CD4-positive, alpha-beta T cell treated with Interleukin-4 for 1 hour (primary cell): ENCODE results near the gene NCSTN.

Experiments
- DNase-seq, 2 donors: peaks; one replicate each; pipeline ENCODE4 v3.0.0-alpha.2; 2020 to 2022

NCSTN gene

GRCh38 chr1:160342953-160343869 is at the start of gene NCSTN, which contains the start of gene COPA:
Gene NCSTN (plus strand): TSS chr1:160343383. CDS start chr1:160343397, 14 bp downstream.
Gene COPA (minus strand): TSS chr1:160343250. CDS start chr1:160343170, 80 bp downstream.
- DNase-seq = peak; percentile 94 to 95

- DNase-seq = no peak
Measured at GRCh38 chr1:160296036-160296435, 47.1 kb upstream of the NCSTN start.

GRCh38 chr1:160300173-160300572 is 43.0 kb upstream of the NCSTN start:
- no peak for DNase-seq

GRCh38 chr1:160307118-160307791 is 35.9 kb upstream of the NCSTN start:
- DNase-seq = peak in 1 of 2 donors; percentile 23

- no peak for DNase-seq
Measured at GRCh38 chr1:160308451-160309184, 34.6 kb upstream of the NCSTN start.

- no peak for DNase-seq
Measured at GRCh38 chr1:160309185-160309557, 34.0 kb upstream of the NCSTN start.

- no peak for DNase-seq
Measured at GRCh38 chr1:160309571-160309970, 33.6 kb upstream of the NCSTN start.

DNA sequence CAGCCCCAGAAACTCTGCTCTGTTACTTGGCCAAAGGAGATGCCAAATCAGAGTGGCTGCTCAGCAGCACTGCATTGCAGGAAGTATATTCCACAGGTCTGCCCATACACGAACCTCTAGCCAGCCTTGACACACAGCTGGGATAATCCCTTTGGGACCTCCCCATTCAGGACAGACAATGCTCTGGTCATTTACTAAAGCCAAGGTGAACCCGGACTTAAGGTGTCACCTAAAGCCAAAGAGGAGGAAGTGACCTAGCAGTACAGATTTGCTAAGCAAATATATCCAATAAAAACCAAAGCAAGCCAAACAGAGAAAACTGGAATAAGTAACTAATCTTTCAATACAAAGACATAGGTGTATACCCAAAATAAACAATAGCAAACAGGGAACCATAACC is 27.8 kb upstream of the NCSTN start:
- DNase-seq = no peak

GRCh38 chr1:160322831-160323230 is 20.4 kb upstream of the NCSTN start:
- no peak for DNase-seq

GRCh38 chr1:160325252-160325651 is 17.9 kb upstream of the NCSTN start:
- no peak for DNase-seq

GRCh38 chr1:160326418-160326817 is 16.8 kb upstream of the NCSTN start:
- no peak for DNase-seq

GRCh38 chr1:160328184-160328583 is 15.0 kb upstream of the NCSTN start:
- DNase-seq = no peak

DNA sequence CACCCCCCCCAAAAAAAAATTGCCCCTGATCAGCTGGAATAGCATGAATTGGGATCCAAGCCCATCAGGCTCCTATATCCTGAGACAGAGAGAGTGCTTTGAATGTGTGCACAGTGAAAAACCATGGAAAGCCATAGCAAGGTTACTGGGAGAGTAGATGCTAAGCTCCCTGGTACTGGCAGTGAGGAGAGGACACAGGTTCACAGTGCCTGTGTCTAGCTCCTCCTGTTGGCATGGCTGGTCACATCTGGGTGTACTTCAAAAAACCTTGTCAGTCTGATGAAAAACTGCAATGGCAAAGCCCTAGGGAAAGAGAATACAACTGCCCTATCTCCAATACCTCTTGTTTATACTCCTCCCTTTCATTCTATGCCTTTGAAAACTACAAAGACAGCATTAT is 13.1 kb upstream of the NCSTN start:
- no peak for DNase-seq

DNA sequence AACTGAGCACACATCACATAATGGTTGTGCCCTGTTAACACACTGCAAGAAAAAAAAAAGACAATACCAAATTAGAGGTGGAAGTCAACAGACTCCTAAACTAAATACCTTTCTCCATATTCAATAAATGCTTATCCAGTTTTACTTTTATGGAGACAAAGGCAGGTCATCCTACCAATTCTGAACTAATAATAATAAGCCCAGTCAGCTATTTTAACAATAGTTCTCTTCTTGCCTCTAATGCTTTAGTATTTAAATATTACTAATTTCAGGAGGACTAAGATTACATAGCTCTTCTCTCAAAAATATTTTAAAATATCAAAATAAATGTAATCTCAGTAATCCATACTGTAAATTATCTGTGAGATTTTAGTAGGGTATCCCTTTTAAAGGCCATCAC is 10.7 kb upstream of the NCSTN start:
- DNase-seq = no peak

GRCh38 chr1:160338580-160338979 is 4.6 kb upstream of the NCSTN start:
- DNase-seq = no peak

DNA sequence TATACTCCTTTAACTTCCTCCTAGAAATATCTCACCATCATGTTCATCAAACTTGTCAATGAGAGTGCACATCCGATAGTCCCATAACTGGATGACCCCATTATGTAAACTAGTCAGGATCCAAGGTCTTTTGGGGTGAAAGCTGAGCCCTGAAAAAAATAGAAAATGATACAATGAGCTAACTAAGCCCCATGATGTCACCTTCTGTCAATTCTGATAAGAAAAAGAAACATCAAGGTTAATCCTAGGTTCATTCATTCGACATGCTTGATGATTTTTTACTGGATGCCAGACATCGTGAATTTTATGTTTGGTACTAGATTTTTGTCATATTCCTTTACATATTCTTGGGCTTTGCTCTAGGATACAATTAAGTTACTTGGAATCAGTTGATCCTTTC is 3.0 kb upstream of the NCSTN start:
- no peak for DNase-seq

DNA sequence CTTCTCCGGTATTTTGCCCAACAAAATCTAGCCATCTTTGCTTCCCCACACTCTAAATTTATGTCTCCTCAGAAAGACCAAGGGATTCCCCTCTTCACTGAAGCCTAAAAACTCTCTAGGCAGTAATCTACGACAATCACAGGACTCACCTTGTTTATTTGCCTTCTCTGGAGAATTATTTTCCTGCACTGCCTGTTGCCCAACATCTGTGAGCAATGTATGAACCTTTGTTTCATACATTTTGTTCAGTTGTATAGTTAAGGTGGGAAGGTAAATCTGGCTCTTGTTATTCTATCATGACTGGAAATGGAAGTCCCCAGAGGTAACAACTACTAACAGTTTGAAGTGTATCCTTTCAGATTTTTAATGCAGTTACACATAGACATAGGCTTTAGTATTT is 2.3 kb upstream of the NCSTN start:
- no peak for DNase-seq

DNA sequence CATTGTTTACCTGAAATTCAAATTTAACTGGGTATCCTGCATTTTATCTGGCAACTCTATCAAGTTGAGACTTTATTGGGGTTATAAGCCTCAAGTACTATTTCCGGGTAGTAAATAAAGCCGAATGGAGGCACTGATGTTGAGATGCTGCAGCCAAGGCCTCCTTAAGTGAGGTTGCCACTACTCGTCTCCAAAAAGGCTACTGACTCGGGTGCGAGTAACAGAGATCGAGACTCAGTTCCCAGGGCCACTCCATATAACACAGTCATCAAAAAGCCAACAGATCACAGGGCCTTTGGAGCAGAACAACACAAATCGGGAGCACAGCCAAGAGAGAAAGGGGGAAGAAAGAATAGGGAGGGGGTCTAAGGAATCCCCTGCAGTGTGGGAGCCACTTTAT is 657 bp upstream of the NCSTN start:
- DNase-seq = peak in 1 of 2 donors; percentile 29

GRCh38 chr1:160344241-160344640 is 1.1 kb downstream of the NCSTN start:
- DNase-seq = no peak

- no peak for DNase-seq
Measured at GRCh38 chr1:160344936-160345335, 1.8 kb downstream of the NCSTN start.

DNA sequence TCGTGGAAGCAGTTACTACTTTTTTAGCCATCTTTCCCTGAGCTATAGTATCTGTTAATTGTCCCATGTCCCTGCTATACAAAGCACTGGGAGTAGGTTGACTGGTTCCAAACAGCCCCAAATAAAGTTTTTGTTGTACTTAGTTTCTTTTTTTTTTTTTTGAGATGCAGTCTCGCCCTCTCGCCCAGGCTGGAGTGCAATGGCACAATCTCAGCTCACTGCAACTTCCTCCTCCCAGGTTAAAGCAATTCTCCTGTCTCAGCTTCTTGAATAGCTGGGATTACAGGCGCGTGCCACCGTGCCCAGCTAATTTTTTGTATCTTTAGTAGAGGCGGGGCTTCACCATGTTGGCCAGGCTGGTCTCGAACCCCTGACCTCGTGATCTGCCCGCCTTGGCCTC is 3.3 kb downstream of the NCSTN start:
- DNase-seq = peak in 1 of 2 donors; percentile 21

GRCh38 chr1:160346958-160347357 is 3.8 kb downstream of the NCSTN start:
- peak; percentile 14 to 70 for DNase-seq

- no peak for DNase-seq
Measured at GRCh38 chr1:160351629-160352028, 8.4 kb downstream of the NCSTN start.
